GM11168 (cell line): ENCODE results near the gene OR5AU1.

Experiments used
- in situ Hi-C: fragments of 300-500 bp; cut with MboI; formaldehyde crosslinking; loops from one replicate; pipeline ENCODE4 v1.12.0; 2022; ENCODE audit warnings: low sequenced_read_pairs; ENCODE audit not compliant: unreplicated experiment

Gene OR5AU1

GRCh38 chr14:21155963-21156362 is at the start of gene OR5AU1:
Gene OR5AU1, minus strand, starts transcription at chr14:21156063. Its CDS starts 191 bp downstream, at chr14:21155872.
- in situ Hi-C loops = no loop called here

DNA sequence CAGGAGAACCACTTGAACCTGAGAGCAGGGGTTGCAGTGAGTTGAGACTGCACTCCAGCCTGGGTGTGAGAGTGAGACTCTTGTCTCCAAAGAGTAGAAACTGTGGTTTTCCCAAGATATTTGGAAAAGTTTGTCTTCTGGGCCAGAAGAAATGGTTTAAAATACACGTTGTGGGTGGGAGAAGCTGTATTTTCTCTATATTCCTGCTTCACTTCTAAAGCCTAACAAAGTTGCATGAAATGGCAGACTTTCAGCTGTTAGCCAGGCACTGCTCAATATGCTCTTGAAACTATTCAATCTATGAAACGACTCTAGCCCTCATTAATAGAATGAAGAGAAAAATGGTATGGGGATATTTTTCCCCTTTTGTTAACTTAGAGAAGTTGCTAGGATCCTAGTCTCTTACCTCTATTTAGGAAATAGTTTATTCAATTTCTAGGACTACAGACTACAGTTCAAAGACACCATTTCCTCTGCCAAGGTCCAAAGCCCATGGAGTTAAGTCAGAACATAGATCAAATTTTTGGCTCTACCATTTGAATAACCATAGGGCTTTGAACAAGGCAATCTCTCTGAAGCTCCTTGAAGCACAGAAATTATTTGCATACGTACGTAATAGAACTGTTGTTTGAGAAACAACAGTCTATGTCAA is 49.3 kb upstream of the OR5AU1 start:
- in situ Hi-C loops = no loop called here

DNA sequence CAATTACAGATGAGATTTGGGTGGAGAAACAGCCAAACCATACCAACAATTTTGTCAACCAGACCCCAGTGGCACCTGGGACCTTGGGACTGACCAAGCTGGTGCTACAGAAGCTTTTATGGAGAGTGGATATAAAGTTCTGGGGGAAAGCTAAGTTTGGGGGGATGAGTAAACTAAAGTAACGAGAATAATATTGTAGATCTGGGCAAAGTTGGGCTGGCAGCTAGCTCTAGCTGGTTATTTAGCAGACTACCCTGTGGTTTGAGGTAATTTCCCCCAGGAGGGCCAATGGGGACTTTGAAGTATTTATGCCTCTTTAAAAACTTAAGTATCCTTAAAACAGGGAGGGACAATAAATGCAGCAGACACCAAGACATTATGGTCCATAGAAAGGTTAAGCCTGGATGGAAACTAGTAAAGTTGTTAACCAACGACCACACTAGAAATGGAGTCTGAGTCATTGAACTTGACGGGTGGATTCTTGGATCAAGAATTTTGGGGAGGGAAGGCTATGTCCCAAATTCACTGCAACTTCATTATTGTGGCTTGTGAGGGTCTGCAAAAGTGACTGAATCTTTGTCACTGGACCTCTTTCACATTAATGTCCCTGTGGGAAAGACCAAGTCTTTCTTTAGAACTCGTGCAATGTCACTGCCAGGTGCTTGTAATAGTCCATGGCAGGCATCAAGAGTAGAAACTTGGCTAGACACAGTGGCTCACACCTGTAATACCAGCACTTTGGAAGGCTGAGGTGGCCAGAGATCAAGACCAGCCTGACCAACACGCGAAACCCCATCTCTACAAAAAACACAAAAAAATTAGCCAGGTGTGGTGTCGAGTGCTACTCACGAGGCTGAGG is 48.5 kb upstream of the OR5AU1 start:
- in situ Hi-C loops = no loop called here

- in situ Hi-C loops = no loop called here
Measured at GRCh38 chr14:21203470-21204166, 47.8 kb upstream of the OR5AU1 start.

DNA sequence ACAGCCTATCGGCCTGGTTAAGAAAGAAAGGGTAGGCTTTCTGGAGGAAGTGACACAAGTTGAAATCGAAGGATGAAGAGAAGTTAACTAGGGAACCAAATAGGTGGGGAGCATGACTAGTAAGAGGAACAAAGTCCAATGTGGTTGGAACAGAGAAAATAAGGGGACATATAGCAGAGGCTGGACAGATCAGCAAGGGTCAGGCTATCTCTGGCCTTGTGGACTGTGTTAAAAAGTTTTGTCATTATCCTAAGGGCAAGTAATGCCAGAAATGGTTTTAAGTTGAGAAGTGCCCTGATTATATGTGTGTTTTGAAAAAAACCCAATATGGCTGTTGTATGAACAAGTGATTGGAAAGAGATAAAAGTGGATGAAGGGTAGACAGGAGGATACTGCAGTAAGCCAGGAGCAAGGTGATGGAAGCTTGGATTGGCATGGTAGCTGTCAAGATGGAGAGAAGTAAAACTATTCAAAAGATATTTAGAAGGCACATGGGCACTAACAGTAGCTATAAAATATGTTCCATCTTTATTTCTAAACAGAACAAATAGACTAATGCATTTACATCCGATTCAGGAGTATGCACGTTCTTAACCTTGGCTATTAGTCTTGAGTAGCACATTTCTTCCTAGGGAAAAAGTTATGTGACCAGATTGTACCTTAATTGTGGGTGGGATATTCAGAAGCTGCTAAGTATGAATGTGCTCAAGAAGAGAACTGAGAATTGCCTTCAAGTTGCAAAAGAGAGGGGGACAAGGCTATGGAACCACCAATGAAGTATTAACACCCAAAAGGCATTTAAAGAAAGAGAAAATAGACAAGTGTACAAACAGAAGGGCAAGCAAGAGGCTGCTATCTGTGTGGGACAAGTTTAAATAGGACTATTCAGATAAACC is 46.8 kb upstream of the OR5AU1 start:
- in situ Hi-C loops = no loop called here

- in situ Hi-C loops = no loop called here
Measured at GRCh38 chr14:21201732-21202462, 46.0 kb upstream of the OR5AU1 start.

GRCh38 chr14:21200752-21201461 is 45.0 kb upstream of the OR5AU1 start:
- in situ Hi-C loops = no loop called here

DNA sequence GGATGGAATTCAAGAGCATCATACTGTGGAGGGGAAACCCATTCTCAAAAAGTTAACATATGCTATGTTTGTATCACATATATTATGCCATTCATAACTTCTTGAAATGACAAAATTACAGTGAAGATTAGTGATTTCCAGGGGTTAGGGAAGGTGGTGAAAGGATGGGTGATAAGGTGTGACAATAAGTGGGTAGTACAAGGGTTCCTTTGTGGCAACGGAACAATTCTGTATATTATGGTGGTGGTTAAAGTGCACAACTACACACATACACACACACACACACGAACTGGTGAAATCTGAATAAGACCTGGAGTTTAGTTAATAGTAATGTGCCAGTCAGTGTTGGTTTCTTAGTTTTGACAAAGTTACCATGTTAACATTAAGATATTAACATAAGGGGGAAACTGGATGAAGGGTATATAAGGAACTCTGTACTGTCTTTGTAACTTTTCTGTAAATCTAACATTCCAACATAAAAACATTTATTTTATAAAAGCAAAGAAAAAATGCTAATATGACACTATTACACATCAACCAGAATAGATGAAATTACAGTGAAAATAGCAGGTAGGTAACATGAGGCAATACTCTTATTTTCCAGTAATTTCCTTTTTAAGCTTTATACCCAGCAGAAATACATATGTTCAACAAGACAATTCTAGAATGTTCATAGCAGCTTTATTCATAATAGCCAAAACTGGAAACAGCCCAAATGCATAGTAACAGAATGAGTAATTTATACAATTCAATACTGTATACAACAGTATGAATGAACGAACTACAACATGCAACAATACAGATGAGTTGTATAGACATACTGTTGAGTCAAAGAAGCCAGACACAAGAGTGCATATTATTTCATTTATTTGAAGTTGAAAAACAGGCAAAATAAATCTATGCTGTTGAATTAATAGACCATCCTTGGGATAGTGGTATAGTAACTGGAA is 44.0 kb upstream of the OR5AU1 start:
- in situ Hi-C loops = no loop called here

DNA sequence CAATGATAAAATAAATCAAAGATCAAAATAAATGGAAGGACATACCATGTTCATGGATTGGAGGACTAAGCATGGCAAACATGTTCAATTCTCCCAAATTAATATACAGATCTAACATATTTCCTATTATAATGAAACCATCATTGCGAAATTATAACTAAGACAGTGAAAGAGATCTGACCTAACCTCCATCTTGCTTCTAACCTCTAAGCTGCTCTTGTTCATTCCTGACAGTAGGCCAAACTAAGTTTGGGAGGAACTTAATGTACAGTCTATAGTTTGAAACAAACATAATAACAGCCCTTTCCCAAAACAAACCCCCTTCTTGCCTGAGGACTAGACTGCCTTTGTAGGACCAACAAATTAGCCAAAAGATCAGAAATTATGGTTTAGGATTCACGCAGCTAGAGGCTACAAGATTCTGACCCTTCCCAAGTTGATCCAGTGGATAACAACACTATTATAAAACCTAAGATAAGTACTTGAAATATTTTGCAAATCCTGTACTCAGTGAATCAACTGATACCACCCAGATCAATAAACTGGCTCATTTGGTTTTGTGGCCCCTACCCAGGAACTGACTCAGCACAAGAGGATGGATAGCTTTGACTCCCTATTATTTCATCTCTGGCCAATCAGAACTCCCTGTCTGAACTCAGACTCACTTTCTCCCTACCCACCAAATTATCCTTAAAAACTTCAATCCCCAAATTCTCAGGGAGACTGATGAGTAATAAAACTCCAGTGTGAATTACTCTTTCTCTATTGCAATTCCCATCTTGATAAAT is 41.7 kb upstream of the OR5AU1 start:
- in situ Hi-C loops = no loop called here

GRCh38 chr14:21194597-21194996 is 38.7 kb upstream of the OR5AU1 start:
- in situ Hi-C loops = no loop called here

GRCh38 chr14:21192875-21193535 is 37.1 kb upstream of the OR5AU1 start:
- in situ Hi-C loops = no loop called here

DNA sequence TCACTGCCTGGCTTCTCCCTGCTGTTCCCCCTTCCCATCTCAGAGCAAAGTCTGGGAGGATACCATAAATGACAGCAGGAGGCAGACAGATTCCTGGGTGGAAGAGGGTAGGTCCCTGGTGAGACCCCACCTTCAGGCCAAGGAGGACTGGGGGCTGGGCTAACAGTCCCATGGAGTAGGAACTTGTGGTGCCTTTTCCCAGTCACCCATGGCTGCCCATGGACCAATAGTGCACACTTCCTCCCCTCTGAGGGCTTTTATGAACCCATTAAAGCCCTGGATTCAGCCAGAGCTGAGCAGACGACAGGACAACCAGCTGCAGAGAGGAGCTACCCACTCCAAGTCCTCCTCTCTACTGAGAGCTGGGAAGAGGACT is 36.6 kb upstream of the OR5AU1 start:
- in situ Hi-C loops = no loop called here

DNA sequence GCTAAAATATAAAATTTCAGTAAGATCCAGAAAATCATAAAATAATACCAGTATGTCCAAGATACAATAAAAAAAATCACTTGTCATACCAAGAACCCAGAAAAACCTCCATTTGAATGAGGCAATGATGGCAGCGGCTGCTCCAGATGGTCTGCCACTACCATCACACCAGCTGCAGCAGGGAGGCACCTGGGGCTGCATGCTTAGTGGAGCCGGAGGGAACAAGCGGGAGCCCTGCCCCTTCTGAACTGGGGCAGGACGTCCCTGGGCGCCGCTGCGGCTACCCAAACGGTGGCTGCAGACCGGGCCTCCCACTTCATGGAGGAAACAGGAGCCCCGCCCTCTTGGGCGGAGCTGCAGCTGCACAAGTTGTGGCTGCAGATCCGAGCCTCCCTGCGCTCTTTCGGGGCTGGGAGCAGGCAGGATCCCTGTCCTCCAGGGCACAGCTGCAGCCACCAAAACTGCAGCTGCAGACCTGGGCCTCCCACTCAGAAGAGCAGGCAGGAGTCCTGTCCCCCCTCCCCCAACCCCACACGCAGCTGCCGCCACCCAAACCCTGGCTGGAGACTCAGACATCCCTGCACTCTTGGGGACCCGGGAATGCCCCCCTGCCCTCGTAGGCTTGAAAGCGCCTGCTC is 36.1 kb upstream of the OR5AU1 start:
- in situ Hi-C loops = no loop called here

DNA sequence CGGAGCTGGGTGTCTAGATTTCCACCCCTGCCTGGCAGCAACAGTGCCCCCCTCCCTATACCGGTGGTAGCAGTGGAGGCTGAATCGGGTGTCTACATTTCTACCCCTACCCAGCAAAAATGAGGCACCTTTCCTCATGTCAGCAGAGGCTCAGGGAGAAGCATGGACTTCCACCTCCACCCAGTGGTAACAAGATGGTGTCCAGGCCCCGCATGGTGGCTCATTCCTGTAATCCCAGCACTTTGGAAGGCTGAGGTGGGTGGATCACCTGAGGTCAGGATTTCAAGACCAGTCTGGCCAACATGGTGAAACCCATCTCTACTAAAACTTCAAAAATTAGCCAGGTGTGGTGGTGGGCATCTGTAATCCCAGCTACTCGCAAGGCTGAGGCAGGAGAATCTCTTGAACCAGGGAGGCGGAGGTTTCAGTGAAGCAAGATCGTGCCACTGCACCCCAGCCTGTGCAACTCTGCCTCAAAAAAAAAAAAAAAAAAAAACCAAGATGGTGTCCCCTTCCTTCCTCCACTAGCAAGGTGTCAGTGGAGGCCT is 35.5 kb upstream of the OR5AU1 start:
- in situ Hi-C loops = no loop called here

- in situ Hi-C loops = no loop called here
Measured at GRCh38 chr14:21185491-21185890, 29.6 kb upstream of the OR5AU1 start.

DNA sequence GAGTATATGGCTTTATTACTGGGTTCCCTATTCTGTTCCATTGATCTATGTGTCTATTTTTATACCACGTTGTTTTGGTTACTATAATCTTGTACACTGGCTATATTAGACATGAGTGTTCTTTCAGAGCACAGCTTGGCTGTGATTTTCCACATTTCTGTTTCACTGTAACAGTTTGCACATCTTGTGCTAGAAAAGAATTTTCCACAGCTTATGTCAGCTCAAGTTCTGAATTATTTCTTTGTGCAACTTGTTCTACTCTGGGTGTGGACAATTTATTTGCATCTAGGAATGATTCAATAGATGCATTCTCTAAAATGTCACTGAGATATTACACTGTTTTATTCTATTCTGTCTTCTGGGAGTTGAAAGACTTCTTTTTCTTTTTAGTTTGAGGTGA is 28.4 kb upstream of the OR5AU1 start:
- in situ Hi-C loops = no loop called here
